Body of pancreas (tissue), 4 donors: ENCODE data around the gene MAPK8IP3.

Source experiments
- POLR2A ChIP-seq, 3 donors: fragments of 450-650 bp; IDR thresholded peaks; one replicate each; pipeline ENCODE4 v1.6.1; 2016; ENCODE audit warnings: antibody characterized with exemption in 3 of 3, mild to moderate bottlenecking in 2 of 3
- TF ChIP-seq, protein P1 (sequence below), 7 experiments: fragments of 450-650 bp in 4 of 7; fragments of 200-600 bp in 3 of 7; sonication (generic) in 3 of 7; IDR thresholded peaks; one replicate each; pipeline ENCODE4 v1.5.1; 2016 to 2019; ENCODE audit warnings: antibody characterized with exemption in 7 of 7

DNA sequence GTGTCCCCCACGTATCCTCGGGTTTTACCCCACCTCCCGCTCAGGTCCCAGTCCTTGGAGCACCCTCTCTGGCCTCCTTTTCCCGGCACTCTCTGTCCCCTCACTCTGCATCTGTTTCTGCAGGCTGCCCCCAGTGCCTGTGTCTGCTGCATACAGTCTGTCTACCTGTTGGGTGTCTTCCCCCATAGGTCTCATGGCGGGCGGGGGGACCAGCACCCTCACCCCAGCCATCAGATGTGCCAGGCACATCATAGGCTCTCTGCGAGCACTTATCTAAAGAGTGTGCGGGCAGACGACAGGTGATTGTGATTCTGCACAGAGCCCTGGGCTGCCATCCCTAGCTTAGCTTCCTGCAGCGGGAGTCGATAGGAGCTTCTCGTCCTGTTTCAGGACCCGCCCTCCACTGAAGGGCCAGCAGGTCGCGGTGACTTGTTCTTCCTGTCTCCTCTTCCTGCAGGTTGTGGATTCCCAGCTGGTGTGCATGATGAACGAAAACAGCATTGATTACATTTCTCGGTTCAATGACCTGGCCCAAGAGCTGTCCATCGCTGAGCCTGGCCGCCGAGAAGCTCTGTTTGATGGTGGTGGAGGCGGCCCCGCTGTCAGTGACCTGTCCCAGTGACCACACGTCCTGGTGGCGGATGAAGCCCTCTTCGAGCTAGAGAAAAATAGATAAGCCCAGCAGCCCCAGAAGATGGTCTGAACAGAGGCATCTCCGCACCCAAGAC is 32.4 kb upstream of the MAPK8IP3 start:
- TF ChIP-seq, protein P1, sequence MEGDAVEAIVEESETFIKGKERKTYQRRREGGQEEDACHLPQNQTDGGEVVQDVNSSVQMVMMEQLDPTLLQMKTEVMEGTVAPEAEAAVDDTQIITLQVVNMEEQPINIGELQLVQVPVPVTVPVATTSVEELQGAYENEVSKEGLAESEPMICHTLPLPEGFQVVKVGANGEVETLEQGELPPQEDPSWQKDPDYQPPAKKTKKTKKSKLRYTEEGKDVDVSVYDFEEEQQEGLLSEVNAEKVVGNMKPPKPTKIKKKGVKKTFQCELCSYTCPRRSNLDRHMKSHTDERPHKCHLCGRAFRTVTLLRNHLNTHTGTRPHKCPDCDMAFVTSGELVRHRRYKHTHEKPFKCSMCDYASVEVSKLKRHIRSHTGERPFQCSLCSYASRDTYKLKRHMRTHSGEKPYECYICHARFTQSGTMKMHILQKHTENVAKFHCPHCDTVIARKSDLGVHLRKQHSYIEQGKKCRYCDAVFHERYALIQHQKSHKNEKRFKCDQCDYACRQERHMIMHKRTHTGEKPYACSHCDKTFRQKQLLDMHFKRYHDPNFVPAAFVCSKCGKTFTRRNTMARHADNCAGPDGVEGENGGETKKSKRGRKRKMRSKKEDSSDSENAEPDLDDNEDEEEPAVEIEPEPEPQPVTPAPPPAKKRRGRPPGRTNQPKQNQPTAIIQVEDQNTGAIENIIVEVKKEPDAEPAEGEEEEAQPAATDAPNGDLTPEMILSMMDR (IDR thresholded peaks at IDR 0.05), result no peak
- TF ChIP-seq POLR2A (IDR thresholded peaks at IDR 0.05), result no peak
